ENCODE measurements around the gene RPTOR.

The RPTOR gene

DNA sequence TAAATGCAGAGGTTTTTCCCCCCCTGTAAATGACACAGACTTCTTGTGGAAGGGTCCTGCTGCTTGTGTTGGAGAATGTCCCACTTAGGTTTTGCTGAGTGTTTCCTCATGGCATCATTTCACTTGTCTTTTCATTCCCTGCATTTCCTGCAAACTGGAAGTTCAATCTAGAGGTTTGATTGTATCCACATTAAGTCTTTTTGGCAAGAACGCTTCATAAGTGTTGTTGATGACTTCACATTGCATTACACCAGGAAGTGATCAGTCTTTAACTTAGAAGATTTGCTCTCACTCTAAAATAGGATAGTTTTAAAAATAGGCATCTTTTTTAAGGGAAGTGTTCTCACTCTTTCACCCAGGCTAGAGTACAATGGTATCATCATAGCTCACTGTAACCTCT, 67.2 kb downstream of the RPTOR start:
- peaks cover 54% of the 10 kb centered on the region for H3K79me2 ChIP-seq
- no peak overlapping the region for H2AFZ ChIP-seq
- no peaks in the 10 kb centered on the region for H3K27me3 ChIP-seq (ENCODE audit: control insufficient read depth, insufficient read depth, low read length)
- TF ChIP-seq, protein P1, sequence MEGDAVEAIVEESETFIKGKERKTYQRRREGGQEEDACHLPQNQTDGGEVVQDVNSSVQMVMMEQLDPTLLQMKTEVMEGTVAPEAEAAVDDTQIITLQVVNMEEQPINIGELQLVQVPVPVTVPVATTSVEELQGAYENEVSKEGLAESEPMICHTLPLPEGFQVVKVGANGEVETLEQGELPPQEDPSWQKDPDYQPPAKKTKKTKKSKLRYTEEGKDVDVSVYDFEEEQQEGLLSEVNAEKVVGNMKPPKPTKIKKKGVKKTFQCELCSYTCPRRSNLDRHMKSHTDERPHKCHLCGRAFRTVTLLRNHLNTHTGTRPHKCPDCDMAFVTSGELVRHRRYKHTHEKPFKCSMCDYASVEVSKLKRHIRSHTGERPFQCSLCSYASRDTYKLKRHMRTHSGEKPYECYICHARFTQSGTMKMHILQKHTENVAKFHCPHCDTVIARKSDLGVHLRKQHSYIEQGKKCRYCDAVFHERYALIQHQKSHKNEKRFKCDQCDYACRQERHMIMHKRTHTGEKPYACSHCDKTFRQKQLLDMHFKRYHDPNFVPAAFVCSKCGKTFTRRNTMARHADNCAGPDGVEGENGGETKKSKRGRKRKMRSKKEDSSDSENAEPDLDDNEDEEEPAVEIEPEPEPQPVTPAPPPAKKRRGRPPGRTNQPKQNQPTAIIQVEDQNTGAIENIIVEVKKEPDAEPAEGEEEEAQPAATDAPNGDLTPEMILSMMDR (IDR thresholded peaks at IDR 0.05) = no peak
- H3K27ac ChIP-seq = no peak overlapping the region
- H3K4me1 ChIP-seq = no peaks in the 10 kb centered on the region
- no peaks in the 10 kb centered on the region for H3K9me3 ChIP-seq (ENCODE audit: control insufficient read depth, low read length)
- no peak overlapping the region for H3K9ac ChIP-seq
- H3K36me3 ChIP-seq (ENCODE audit: control insufficient read depth, insufficient read depth, low read length) = no peaks in the 10 kb centered on the region
- H3K4me2 ChIP-seq (ENCODE audit: low read length) = no peak overlapping the region
- H3K4me3 ChIP-seq (ENCODE audit: low read depth, low read length) = no peak overlapping the region

DNA sequence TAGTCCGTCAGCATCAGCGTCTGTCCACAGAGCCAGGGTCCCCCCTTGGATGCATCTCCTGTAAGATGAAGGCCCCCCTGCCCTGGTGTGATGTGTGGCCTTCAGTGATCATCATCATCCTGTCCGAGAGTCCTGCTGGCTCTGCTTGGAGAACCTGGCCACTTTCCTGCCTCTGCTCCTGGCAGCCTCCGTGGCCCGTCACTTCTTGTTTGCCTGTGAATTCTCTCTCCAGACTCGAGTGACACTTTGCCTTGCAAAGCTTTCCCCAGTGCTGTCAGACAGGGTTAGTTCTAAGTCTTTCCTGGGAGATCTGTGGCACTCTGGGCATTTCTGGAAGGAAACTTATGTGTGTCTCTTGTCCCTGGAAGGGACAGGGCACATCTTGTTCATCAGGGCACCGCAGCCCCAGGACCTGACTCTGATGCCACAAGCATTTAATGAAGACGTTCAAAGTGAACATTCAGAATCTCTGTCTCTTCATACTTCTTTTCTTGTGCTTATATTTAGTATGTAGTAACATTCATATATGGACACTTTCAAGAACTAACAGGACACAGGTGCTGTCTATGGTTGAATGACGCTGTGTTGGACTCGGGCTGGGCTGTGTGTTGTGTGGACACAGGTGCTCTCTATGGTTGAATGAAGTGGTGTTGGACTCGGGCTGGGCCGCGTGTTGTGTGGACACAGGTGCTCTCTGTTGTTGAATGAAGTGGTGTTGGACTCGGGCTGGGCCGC, 68.5 kb downstream of the RPTOR start:
- no peaks in the 10 kb centered on the region for H3K9me3 ChIP-seq (ENCODE audit: control insufficient read depth, low read length)
- no peaks in the 10 kb centered on the region for H3K27me3 ChIP-seq (ENCODE audit: control insufficient read depth, insufficient read depth, low read length)
- H3K36me3 ChIP-seq (ENCODE audit: control insufficient read depth, insufficient read depth, low read length) = no peaks in the 10 kb centered on the region
- H3K9ac ChIP-seq = no peak overlapping the region
- H3K4me1 ChIP-seq = no peaks in the 10 kb centered on the region
- no peak overlapping the region for H3K4me3 ChIP-seq (ENCODE audit: low read depth, low read length)
- H2AFZ ChIP-seq = no peak overlapping the region
- TF ChIP-seq, protein P1 (IDR thresholded peaks at IDR 0.05) = no peak
- H3K27ac ChIP-seq = no peak overlapping the region
- peaks cover 50% of the 10 kb centered on the region for H3K79me2 ChIP-seq
- H3K4me2 ChIP-seq (ENCODE audit: low read length) = no peak overlapping the region

DNA sequence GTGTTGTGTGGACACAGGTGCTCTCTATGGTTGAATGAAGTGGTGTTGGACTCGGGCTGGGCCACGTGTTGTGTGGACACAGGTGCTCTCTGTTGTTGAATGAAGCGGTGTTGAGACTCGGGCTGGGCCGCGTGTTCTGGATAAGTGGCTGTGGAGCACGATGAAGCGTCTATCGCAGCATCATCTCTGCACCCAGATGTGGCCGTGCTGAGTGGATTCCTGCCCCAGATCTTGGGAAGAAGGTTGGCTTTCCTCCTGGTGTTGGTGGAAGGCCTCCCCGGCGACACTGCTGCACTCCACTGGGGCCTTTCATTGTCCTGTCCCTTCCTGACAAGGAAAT, 69.1 kb downstream of the RPTOR start:
- TF ChIP-seq, protein P1 (IDR thresholded peaks at IDR 0.05) = no peak
- Histone ChIP-seq H3K4me3 (ENCODE audit: low read depth, low read length) (no peak overlapping the region), H3K9ac (no peak overlapping the region), H3K79me2 (peaks cover 44% of the 10 kb centered on the region), H3K27me3 (ENCODE audit: control insufficient read depth, insufficient read depth, low read length) (no peaks in the 10 kb centered on the region), H3K4me1 (no peaks in the 10 kb centered on the region), H3K36me3 (ENCODE audit: control insufficient read depth, insufficient read depth, low read length) (no peaks in the 10 kb centered on the region), H3K4me2 (ENCODE audit: low read length) (no peak overlapping the region), H2AFZ (no peak overlapping the region), H3K27ac (no peak overlapping the region), H3K9me3 (ENCODE audit: control insufficient read depth, low read length) (no peaks in the 10 kb centered on the region)

DNA sequence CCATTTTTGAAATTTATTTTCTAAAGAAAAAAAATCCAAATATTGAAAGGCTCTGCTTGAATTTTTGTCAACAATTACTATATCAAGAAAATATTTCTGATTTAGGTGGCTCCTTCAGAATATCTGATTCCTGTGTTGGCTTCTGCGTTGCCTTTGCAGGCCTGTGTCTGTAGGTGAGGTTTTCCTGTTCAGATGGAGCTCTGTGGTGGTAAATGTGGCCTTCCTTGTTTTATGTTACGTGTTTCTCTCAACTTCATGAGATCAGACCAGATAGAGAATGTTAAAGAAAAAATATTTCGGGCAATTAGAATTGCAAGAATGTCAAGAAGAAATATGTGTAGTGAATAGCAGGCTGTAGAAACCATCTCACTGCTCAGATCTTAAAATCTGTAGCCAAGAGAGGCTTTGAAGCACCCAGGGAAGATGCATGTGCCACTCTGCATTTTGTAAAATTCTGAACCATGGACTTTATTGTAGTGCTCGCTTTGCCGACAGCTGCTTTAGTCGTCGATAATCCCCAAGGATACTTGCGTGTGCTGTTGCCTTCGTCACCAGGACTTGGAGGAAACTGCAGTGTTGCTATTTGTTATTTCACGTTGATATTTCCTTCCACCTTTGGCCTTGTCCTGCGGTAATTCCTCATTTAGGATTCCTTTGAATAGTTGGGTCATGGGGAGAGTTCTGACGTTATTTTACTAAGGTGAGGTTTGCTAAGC, 69.9 kb downstream of the RPTOR start:
- Histone ChIP-seq H3K36me3 (ENCODE audit: control insufficient read depth, insufficient read depth, low read length) (no peaks in the 10 kb centered on the region), H3K4me3 (ENCODE audit: low read depth, low read length) (no peak overlapping the region), H2AFZ (no peak overlapping the region), H3K9ac (no peak overlapping the region), H3K79me2 (peaks cover 38% of the 10 kb centered on the region), H3K27ac (no peak overlapping the region), H3K4me2 (ENCODE audit: low read length) (no peak overlapping the region), H3K9me3 (ENCODE audit: control insufficient read depth, low read length) (no peaks in the 10 kb centered on the region), H3K4me1 (no peaks in the 10 kb centered on the region), H3K27me3 (ENCODE audit: control insufficient read depth, insufficient read depth, low read length) (no peaks in the 10 kb centered on the region)
- TF ChIP-seq, protein P1 (IDR thresholded peaks at IDR 0.05) = no peak

All from parathyroid adenoma (tissue), 2 donors.